Coronary artery (tissue), 2 donors: ENCODE data around the gene SPEG.

Experiments used
- DNase-seq: peaks from one replicate; pipeline ENCODE4 v3.0.0-alpha.2; 2017; ENCODE audit warnings: low spot score
- H3K27ac ChIP-seq, 2 donors: fragments of 200-600 bp; sonication (generic); one replicate each; pipeline ENCODE4 v1.5.1; 2016 to 2019
- H3K4me3 ChIP-seq: fragments of 200-600 bp; sonication (generic); 2 replicates; pipeline ENCODE4 v1.5.1; 2016; ENCODE audit warnings: mild to moderate bottlenecking, moderate library complexity
- TF ChIP-seq, protein P1 (sequence below): fragments of 200-600 bp; sonication (generic); IDR thresholded peaks from one replicate; pipeline ENCODE4 v1.5.1; 2019; ENCODE audit warnings: antibody characterized with exemption

The SPEG gene

DNA sequence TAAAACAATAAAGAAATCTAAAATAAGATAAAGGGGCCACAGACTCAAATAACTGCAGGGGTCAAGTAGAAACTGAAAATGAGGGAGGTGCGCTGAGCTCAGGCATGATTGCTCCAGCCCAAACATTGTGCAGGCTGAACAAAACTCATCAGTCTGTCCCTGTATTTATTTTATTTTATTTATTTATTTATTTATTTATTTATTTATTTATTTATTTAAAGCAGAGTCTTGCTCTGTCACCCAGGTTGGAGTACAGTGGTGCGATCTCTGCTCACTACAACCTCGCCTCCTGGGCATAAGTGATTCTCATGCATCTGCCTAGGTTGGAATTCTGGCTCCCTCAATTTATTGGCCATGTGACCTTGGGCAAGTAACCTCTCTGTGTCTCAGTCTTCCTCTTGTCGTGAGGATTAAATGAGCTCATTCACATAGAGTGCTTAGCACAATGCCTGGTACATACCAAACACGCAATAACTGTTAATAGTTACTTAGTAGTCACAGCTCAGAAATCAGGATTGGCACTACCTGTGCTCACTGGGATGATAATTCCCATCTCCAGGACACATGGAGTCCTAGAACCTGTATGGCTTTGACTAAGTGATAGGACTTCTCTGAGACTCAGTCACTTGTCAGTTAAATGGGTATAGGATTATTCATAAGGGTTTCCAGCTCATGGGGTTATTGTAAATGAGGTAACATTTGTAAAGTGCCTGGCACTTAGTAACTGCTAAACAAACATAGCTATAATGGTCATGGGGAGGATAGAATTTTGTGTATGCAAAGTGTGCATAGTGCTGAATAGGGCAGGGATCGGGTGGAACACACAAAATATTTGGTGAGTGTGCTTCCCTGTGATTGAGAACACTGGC is 6.0 kb downstream of the SPEG start:
- Histone ChIP-seq H3K4me3 (peak overlapping the region; percentile 83), H3K27ac (peak overlapping the region; percentile 98 to 99)
- DNase-seq, result no peak
- TF ChIP-seq, protein P1, sequence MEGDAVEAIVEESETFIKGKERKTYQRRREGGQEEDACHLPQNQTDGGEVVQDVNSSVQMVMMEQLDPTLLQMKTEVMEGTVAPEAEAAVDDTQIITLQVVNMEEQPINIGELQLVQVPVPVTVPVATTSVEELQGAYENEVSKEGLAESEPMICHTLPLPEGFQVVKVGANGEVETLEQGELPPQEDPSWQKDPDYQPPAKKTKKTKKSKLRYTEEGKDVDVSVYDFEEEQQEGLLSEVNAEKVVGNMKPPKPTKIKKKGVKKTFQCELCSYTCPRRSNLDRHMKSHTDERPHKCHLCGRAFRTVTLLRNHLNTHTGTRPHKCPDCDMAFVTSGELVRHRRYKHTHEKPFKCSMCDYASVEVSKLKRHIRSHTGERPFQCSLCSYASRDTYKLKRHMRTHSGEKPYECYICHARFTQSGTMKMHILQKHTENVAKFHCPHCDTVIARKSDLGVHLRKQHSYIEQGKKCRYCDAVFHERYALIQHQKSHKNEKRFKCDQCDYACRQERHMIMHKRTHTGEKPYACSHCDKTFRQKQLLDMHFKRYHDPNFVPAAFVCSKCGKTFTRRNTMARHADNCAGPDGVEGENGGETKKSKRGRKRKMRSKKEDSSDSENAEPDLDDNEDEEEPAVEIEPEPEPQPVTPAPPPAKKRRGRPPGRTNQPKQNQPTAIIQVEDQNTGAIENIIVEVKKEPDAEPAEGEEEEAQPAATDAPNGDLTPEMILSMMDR, result no peak

GRCh38 chr2:219441451-219442255 is 7.0 kb downstream of the SPEG start:
- TF ChIP-seq, protein P1, result no peak
- DNase-seq, result no peak
- H3K27ac ChIP-seq, result peak overlapping the region; percentile 98 to 99
- H3K4me3 ChIP-seq, result peak overlapping the region; percentile 83

DNA sequence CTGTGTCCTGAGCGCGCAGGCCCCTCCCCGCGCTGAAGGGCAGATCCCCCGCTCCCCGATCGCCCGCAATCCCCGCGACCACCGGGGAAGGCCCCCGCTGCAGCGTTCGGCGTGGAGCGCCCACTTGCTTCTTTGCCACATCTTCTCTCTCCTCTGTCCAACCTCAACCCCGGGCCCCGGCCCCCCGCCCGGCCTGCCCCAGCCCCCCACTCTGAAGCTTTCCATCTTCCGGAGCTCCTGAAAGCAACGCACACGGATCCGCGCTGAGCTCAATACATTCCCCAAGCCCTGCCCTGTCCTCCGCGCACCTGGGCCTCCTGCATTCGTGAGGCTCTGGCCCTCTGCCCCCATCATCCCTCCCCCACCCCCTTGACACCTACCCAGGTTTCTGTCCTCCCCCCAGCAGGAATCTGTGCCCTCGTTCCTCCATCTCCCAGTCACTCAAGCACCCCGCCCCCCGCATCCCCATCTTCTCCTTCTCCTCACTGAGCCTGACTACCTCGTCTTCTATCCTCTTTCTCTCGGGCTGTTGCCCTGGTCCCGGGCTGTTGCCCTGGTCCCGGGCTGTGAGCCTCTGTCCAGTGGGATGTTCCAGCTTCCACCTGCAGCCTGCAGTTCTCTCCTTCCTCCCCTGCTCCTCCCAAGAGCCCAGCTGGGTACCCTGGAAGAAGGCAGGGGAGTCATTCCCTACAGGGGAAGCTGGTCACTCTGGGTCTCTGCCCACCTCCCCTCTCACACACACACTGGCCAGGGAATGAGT is 7.8 kb downstream of the SPEG start:
- Histone ChIP-seq H3K4me3 (peak overlapping the region; percentile 83), H3K27ac (peak overlapping the region; percentile 98 to 99)
- TF ChIP-seq, protein P1, result no peak
- no peak for DNase-seq

GRCh38 chr2:219443016-219443696 is 8.5 kb downstream of the SPEG start:
- peak overlapping the region; percentile 98 to 99 for H3K27ac ChIP-seq
- H3K4me3 ChIP-seq, result peak overlapping the region; percentile 83
- TF ChIP-seq, protein P1, result no peak
- no peak for DNase-seq

GRCh38 chr2:219443697-219444023 is 9.0 kb downstream of the SPEG start:
- Histone ChIP-seq H3K27ac (peak overlapping the region; percentile 98 to 99), H3K4me3 (peak overlapping the region; percentile 83)
- TF ChIP-seq, protein P1, result no peak
- no peak for DNase-seq

DNA sequence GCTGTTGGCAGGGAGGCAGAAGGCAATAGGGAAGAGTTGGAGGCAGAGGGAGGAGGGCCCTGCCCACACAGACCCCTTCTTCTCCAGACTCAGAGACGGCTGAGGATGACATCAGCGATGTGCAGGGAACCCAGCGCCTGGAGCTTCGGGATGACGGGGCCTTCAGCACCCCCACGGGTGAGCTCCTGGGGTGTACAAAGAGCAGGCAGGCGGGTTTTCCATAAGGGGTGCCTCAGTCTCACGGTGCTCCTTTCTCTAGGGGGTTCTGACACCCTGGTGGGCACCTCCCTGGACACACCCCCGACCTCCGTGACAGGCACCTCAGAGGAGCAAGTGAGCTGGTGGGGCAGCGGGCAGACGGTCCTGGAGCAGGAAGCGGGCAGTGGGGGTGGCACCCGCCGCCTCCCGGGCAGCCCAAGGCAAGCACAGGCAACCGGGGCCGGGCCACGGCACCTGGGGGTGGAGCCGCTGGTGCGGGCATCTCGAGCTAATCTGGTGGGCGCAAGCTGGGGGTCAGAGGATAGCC is 10.0 kb downstream of the SPEG start:
- TF ChIP-seq, protein P1, result no peak
- Histone ChIP-seq H3K27ac (peak overlapping the region; percentile 98 to 99), H3K4me3 (peak overlapping the region; percentile 83)
- DNase-seq, result no peak
